ENCODE measurements around the gene HPCAL4. TPM values are rescaled to one million over a fixed set of nuclear protein-coding genes. Genes with fewer than 3 reads are reported as not detected.

HPCAL4 gene
- total and polyA plus RNA-seq, 2 experiments from 2014 or later, result 0.08 to 1.2 TPM

DNA sequence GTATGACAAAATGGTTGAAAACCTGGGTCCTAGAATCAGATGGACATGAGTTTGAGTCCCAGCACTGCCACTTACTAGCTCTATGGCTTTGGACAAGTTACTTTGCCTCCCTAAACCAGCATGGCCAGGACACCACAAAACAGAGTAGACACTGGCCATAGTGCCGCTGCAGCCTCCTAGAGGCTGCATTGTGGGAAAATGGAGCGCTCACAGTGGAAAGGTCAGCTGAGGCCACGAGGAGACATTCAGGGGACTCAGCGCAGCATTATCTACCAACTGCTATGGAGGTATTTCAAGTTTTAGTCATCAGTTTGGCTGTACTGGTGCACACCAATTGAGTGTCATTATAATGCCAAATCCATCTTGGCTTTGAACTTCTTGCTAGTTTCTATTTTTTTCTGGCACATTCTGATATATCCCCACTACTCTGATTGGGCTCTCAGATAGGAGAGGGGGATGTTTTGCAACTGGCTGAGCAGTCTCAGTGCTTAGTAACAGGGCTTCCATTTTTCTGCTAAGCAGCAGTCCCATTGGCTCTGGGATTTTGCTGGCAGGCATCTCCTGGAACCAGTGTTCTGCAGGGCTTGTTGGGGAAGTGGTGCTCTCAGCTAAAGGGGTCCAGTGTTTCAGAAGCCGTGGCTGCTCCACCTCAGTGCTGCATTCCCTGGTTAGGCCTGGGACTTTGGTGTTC lies 35.5 kb downstream of the HPCAL4 start:
- Histone ChIP-seq H3K4me1 (ENCODE audit: insufficient read depth) (0 out of 2 replicates have a peak, but pooled peaks cover 6% of the 10 kb centered on the region), H3K9me2 (ENCODE audit: insufficient read depth) (no peaks in the 10 kb centered on the region; the same call in 1 of the 2 replicates), H3K36me3 (ENCODE audit: insufficient read depth) (no peaks in the 10 kb centered on the region), H3K27me3 (ENCODE audit: insufficient read depth) (peaks cover 42% of the 10 kb centered on the region), H3K4me3 (no peak overlapping the region), H3K27ac (ENCODE audit: low read depth) (no peak overlapping the region), H3K79me2 (replicated peaks; ENCODE audit: insufficient read depth) (no peaks in the 10 kb centered on the region), H2AFZ (no peak overlapping the region), H3F3A (replicated peaks; ENCODE audit: low read depth) (no peaks in the 10 kb centered on the region), H3K4me2 (no peak overlapping the region), H4K20me1 (replicated peaks; ENCODE audit: insufficient read depth) (no peaks in the 10 kb centered on the region)
- Mint-ChIP-seq H3K27me3 (ENCODE audit: insufficient read depth, low read depth, poor library complexity) (peaks cover 22% of the 10 kb centered on the region), H3K4me1 (peaks cover 12% of the 10 kb centered on the region), H3K27ac (no peak overlapping the region), H3K9me3 (no peaks in the 10 kb centered on the region), H3K36me3 (ENCODE audit: low read depth) (no peaks in the 10 kb centered on the region), H3K4me3 (no peak overlapping the region)
- TF ChIP-seq EZH2 (IDR thresholded peaks at IDR 0.05; ENCODE audit: low read depth, unreplicated experiment) (no peak), NANOG (IDR thresholded peaks at IDR 0.05; ENCODE audit: borderline replicate concordance) (no peak), STAT1 (IDR thresholded peaks at IDR 0.05; ENCODE audit: unreplicated experiment) (no peak), EZH2phosphoT487 (IDR thresholded peaks at IDR 0.05; ENCODE audit: unreplicated experiment) (no peak)
- TF ChIP-seq, protein P1, sequence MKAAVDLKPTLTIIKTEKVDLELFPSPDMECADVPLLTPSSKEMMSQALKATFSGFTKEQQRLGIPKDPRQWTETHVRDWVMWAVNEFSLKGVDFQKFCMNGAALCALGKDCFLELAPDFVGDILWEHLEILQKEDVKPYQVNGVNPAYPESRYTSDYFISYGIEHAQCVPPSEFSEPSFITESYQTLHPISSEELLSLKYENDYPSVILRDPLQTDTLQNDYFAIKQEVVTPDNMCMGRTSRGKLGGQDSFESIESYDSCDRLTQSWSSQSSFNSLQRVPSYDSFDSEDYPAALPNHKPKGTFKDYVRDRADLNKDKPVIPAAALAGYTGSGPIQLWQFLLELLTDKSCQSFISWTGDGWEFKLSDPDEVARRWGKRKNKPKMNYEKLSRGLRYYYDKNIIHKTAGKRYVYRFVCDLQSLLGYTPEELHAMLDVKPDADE (IDR thresholded peaks at IDR 0.05), result no peak
- DNase-seq (ENCODE audit: low spot score) (no peak), ATAC-seq (no peak)

DNA sequence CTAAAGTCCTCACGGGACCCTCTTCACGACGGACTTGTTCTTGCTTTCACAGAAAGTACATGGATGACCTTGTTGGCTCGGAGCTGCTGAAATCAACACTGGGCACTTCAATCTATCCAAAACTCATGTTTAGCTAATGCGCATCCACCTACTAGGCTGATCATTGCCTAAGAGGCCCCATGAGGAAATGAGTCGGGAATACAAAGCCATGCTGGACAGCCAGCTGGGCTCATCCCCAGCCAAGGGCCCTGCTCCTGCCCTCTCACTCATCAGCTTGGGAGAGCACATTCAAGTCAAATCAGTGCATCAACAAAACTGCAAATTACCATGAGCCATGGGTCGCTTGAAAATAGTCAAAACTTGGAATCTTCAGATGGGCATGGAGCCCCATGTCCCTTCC lies 36.9 kb downstream of the HPCAL4 start:
- no peak overlapping the region; the same call in 2 of the 3 replicates for H3K4me3 Mint-ChIP-seq
- Histone ChIP-seq H4K20me1 (replicated peaks; ENCODE audit: insufficient read depth) (no peaks in the 10 kb centered on the region), H3K27ac (ENCODE audit: low read depth) (no peak overlapping the region), H3K36me3 (ENCODE audit: insufficient read depth) (no peaks in the 10 kb centered on the region), H3K9me2 (ENCODE audit: insufficient read depth) (peaks cover 4% of the 10 kb centered on the region; the same call in 1 of the 2 replicates), H3K79me2 (replicated peaks; ENCODE audit: insufficient read depth) (no peaks in the 10 kb centered on the region), H3F3A (replicated peaks; ENCODE audit: low read depth) (no peaks in the 10 kb centered on the region), H2AFZ (peak overlapping the region; percentile 21; the same call in 1 of the 2 replicates), H3K4me2 (no peak overlapping the region), H3K27me3 (ENCODE audit: insufficient read depth) (peaks cover 30% of the 10 kb centered on the region), H3K4me1 (ENCODE audit: insufficient read depth) (0 out of 2 replicates have a peak, but pooled peaks cover 6% of the 10 kb centered on the region), H3K4me3 (no peak overlapping the region)
- H3K36me3 Mint-ChIP-seq (ENCODE audit: low read depth), result no peaks in the 10 kb centered on the region
- peaks cover 15% of the 10 kb centered on the region for H3K27me3 Mint-ChIP-seq (ENCODE audit: insufficient read depth, low read depth, poor library complexity)
- no peak overlapping the region for H3K27ac Mint-ChIP-seq
- DNase-seq (ENCODE audit: low spot score) (no peak), ATAC-seq (no peak)
- no peaks in the 10 kb centered on the region for H3K9me3 Mint-ChIP-seq
- H3K4me1 Mint-ChIP-seq, result peaks cover 12% of the 10 kb centered on the region
- TF ChIP-seq, protein P2, sequence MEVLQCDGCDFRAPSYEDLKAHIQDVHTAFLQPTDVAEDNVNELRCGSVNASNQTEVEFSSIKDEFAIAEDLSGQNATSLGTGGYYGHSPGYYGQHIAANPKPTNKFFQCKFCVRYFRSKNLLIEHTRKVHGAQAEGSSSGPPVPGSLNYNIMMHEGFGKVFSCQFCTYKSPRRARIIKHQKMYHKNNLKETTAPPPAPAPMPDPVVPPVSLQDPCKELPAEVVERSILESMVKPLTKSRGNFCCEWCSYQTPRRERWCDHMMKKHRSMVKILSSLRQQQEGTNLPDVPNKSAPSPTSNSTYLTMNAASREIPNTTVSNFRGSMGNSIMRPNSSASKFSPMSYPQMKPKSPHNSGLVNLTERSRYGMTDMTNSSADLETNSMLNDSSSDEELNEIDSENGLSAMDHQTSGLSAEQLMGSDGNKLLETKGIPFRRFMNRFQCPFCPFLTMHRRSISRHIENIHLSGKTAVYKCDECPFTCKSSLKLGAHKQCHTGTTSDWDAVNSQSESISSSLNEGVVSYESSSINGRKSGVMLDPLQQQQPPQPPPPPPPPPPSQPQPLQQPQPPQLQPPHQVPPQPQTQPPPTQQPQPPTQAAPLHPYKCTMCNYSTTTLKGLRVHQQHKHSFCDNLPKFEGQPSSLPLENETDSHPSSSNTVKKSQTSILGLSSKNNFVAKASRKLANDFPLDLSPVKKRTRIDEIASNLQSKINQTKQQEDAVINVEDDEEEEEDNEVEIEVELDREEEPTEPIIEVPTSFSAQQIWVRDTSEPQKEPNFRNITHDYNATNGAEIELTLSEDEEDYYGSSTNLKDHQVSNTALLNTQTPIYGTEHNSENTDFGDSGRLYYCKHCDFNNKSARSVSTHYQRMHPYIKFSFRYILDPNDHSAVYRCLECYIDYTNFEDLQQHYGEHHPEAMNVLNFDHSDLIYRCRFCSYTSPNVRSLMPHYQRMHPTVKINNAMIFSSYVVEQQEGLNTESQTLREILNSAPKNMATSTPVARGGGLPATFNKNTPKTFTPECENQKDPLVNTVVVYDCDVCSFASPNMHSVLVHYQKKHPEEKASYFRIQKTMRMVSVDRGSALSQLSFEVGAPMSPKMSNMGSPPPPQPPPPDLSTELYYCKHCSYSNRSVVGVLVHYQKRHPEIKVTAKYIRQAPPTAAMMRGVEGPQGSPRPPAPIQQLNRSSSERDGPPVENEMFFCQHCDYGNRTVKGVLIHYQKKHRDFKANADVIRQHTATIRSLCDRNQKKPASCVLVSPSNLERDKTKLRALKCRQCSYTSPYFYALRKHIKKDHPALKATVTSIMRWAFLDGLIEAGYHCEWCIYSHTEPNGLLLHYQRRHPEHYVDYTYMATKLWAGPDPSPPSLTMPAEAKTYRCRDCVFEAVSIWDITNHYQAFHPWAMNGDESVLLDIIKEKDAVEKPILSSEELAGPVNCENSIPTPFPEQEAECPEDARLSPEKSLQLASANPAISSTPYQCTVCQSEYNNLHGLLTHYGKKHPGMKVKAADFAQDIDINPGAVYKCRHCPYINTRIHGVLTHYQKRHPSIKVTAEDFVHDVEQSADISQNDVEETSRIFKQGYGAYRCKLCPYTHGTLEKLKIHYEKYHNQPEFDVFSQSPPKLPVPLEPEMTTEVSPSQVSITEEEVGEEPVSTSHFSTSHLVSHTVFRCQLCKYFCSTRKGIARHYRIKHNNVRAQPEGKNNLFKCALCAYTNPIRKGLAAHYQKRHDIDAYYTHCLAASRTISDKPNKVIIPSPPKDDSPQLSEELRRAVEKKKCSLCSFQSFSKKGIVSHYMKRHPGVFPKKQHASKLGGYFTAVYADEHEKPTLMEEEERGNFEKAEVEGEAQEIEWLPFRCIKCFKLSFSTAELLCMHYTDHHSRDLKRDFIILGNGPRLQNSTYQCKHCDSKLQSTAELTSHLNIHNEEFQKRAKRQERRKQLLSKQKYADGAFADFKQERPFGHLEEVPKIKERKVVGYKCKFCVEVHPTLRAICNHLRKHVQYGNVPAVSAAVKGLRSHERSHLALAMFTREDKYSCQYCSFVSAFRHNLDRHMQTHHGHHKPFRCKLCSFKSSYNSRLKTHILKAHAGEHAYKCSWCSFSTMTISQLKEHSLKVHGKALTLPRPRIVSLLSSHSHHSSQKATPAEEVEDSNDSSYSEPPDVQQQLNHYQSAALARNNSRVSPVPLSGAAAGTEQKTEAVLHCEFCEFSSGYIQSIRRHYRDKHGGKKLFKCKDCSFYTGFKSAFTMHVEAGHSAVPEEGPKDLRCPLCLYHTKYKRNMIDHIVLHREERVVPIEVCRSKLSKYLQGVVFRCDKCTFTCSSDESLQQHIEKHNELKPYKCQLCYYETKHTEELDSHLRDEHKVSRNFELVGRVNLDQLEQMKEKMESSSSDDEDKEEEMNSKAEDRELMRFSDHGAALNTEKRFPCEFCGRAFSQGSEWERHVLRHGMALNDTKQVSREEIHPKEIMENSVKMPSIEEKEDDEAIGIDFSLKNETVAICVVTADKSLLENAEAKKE (CRISPR knock-in tag; IDR thresholded peaks at IDR 0.05), result no peak
- TF ChIP-seq, protein P3, sequence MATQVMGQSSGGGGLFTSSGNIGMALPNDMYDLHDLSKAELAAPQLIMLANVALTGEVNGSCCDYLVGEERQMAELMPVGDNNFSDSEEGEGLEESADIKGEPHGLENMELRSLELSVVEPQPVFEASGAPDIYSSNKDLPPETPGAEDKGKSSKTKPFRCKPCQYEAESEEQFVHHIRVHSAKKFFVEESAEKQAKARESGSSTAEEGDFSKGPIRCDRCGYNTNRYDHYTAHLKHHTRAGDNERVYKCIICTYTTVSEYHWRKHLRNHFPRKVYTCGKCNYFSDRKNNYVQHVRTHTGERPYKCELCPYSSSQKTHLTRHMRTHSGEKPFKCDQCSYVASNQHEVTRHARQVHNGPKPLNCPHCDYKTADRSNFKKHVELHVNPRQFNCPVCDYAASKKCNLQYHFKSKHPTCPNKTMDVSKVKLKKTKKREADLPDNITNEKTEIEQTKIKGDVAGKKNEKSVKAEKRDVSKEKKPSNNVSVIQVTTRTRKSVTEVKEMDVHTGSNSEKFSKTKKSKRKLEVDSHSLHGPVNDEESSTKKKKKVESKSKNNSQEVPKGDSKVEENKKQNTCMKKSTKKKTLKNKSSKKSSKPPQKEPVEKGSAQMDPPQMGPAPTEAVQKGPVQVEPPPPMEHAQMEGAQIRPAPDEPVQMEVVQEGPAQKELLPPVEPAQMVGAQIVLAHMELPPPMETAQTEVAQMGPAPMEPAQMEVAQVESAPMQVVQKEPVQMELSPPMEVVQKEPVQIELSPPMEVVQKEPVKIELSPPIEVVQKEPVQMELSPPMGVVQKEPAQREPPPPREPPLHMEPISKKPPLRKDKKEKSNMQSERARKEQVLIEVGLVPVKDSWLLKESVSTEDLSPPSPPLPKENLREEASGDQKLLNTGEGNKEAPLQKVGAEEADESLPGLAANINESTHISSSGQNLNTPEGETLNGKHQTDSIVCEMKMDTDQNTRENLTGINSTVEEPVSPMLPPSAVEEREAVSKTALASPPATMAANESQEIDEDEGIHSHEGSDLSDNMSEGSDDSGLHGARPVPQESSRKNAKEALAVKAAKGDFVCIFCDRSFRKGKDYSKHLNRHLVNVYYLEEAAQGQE (IDR thresholded peaks at IDR 0.05; ENCODE audit: unreplicated experiment), result no peak
- no peak for TF ChIP-seq NANOG (IDR thresholded peaks at IDR 0.05; ENCODE audit: borderline replicate concordance)
- no peak for TF ChIP-seq STAT1 (IDR thresholded peaks at IDR 0.05; ENCODE audit: unreplicated experiment)
- no peak for TF ChIP-seq EZH2phosphoT487 (IDR thresholded peaks at IDR 0.05; ENCODE audit: unreplicated experiment)
- no peak for TF ChIP-seq ZNF114 (CRISPR knock-in tag; IDR thresholded peaks at IDR 0.05)
- no peak for TF ChIP-seq CREB1 (CRISPR knock-in tag; IDR thresholded peaks at IDR 0.05; ENCODE audit: low read depth)

Measured in GM23338 (cell line).